HL-60 (cell line): Measurements from ENCODE around the gene TPK1.

Source experiments
- POLR2AphosphoS5 ChIP-seq: IDR thresholded peaks from 2 replicates; pipeline ENCODE4 v1.6.1; 2012; ENCODE audit warnings: low read depth
- TF ChIP-seq, protein P1 (sequence below): IDR thresholded peaks from one replicate; pipeline ENCODE4 v1.5.1; 2011; ENCODE audit warnings: low read length, control low read depth, inconsistent platforms; ENCODE audit not compliant: insufficient read depth
- TF ChIP-seq, protein P2 (sequence below): IDR thresholded peaks from 2 replicates; pipeline ENCODE4 v1.6.1; 2012; ENCODE audit warnings: low read depth; ENCODE audit not compliant: insufficient replicate concordance

DNA sequence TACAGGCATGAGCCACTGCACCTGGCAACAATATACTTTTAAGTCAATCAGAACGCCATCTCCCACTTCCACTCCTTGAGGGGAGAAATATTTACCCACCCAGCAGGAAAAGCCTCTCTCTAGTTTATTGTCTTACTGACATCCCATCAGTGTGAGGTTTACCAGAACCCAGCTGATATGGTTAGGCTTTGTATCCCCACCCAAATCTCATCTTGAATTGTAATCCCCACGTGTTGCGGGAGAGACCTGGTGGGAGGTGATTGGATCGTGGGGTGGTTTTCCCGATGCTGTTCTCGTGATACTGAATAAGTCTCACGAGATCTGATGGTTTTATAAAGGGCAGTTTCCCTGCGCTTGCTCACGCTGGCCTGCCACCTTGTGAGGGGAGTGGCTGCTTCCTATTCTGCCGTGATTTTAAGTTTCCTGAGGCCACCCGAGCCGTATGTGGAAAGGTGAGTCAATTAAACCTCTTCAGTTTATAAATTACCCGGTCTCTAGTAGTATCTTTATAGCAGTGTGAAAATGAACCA, 37.5 kb upstream of the TPK1 start:
- TF ChIP-seq, protein P1, sequence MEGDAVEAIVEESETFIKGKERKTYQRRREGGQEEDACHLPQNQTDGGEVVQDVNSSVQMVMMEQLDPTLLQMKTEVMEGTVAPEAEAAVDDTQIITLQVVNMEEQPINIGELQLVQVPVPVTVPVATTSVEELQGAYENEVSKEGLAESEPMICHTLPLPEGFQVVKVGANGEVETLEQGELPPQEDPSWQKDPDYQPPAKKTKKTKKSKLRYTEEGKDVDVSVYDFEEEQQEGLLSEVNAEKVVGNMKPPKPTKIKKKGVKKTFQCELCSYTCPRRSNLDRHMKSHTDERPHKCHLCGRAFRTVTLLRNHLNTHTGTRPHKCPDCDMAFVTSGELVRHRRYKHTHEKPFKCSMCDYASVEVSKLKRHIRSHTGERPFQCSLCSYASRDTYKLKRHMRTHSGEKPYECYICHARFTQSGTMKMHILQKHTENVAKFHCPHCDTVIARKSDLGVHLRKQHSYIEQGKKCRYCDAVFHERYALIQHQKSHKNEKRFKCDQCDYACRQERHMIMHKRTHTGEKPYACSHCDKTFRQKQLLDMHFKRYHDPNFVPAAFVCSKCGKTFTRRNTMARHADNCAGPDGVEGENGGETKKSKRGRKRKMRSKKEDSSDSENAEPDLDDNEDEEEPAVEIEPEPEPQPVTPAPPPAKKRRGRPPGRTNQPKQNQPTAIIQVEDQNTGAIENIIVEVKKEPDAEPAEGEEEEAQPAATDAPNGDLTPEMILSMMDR, result no peak
- TF ChIP-seq POLR2AphosphoS5, result no peak
- TF ChIP-seq, protein P2, sequence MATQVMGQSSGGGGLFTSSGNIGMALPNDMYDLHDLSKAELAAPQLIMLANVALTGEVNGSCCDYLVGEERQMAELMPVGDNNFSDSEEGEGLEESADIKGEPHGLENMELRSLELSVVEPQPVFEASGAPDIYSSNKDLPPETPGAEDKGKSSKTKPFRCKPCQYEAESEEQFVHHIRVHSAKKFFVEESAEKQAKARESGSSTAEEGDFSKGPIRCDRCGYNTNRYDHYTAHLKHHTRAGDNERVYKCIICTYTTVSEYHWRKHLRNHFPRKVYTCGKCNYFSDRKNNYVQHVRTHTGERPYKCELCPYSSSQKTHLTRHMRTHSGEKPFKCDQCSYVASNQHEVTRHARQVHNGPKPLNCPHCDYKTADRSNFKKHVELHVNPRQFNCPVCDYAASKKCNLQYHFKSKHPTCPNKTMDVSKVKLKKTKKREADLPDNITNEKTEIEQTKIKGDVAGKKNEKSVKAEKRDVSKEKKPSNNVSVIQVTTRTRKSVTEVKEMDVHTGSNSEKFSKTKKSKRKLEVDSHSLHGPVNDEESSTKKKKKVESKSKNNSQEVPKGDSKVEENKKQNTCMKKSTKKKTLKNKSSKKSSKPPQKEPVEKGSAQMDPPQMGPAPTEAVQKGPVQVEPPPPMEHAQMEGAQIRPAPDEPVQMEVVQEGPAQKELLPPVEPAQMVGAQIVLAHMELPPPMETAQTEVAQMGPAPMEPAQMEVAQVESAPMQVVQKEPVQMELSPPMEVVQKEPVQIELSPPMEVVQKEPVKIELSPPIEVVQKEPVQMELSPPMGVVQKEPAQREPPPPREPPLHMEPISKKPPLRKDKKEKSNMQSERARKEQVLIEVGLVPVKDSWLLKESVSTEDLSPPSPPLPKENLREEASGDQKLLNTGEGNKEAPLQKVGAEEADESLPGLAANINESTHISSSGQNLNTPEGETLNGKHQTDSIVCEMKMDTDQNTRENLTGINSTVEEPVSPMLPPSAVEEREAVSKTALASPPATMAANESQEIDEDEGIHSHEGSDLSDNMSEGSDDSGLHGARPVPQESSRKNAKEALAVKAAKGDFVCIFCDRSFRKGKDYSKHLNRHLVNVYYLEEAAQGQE, result no peak
